GM12873 (cell line): ENCODE measurements around the gene NLRP12.

ENCODE experiments used
- TF ChIP-seq, protein P1 (sequence below): IDR thresholded peaks from 2 replicates; pipeline ENCODE4 v1.5.1; 2012; ENCODE audit warnings: low read depth, mild to moderate bottlenecking, moderate library complexity, low read length, control low read depth; ENCODE audit not compliant: insufficient read depth; ENCODE audit errors: missing control alignments

NLRP12 gene

DNA sequence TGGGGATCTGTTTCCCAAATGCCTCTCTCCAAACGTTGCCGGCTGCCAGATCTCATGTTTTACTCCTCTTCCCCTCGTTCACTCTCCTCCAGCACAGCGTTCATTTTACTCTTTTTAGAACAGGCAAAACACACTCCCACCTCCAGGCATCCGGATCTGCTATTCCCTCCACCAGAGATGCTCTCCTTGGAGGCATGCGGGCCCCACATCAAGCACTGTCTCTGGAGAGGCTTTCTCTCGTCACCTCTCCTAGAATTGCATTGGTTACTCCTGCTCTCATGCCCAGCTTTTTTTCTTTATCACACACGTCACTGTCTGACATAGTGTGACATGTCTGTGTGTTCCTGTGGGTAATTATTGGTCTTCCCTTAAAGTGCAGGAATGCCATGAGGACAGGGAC, 23.4 kb upstream of the NLRP12 start:
- TF ChIP-seq, protein P1, sequence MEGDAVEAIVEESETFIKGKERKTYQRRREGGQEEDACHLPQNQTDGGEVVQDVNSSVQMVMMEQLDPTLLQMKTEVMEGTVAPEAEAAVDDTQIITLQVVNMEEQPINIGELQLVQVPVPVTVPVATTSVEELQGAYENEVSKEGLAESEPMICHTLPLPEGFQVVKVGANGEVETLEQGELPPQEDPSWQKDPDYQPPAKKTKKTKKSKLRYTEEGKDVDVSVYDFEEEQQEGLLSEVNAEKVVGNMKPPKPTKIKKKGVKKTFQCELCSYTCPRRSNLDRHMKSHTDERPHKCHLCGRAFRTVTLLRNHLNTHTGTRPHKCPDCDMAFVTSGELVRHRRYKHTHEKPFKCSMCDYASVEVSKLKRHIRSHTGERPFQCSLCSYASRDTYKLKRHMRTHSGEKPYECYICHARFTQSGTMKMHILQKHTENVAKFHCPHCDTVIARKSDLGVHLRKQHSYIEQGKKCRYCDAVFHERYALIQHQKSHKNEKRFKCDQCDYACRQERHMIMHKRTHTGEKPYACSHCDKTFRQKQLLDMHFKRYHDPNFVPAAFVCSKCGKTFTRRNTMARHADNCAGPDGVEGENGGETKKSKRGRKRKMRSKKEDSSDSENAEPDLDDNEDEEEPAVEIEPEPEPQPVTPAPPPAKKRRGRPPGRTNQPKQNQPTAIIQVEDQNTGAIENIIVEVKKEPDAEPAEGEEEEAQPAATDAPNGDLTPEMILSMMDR = no peak

DNA sequence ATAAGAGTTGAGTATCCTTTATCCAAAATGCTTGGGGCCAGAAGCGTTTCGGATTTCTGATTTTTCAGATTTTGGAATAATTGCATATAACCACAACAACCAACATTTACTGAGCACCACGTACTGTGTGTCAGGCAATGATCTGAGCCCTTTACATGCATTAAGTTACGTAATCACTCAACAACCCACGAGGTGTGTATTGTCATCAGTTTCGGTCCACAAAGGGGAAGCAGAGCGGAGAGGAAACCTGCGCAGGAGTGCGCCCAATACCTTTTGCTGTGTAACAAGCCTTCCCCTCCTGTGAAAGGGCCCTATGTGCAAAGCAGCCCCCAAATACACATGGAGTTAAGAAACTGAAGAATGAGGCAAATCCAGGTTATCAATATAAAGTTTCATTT, 20.7 kb upstream of the NLRP12 start:
- TF ChIP-seq, protein P1 = no peak

DNA sequence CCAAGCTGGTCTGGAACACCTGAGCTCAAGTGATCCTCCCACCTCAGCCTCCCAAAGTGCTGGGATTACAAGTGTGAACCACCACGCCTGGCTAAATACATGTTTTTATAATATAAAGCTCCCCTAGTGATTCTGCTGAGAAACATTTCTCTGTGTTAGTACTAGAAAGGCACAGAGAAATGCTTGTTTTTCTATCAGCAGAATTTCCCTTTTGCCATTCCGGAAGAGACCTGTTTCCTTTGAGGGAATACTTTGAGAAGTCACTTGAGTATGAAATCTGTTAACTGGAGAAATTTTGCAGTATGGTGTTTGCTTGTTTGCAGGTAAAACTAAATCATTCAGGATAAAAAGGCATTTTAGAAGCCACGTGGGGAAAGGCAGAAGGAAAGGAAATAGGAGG, 4.4 kb upstream of the NLRP12 start:
- TF ChIP-seq, protein P1 = no peak

DNA sequence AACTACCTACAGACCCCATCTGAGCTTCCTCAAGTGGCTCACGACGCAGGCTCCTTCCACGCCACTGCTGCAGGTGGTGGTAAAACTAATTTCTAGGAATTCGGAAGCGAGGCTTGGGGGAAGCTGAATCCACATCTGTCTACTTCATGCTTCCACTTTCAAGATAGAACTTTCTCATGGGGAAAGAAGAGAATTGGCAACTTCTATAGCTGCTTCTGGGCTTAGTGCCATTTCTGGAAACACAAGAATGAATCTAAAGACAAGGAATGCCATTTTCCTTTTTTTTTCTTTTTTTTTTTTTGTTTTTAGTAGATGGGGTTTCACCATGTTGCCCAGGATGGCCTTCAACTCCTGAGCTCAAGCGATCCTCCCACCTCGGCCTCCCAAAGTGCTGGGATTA, 2.8 kb upstream of the NLRP12 start:
- TF ChIP-seq, protein P1 = no peak

DNA sequence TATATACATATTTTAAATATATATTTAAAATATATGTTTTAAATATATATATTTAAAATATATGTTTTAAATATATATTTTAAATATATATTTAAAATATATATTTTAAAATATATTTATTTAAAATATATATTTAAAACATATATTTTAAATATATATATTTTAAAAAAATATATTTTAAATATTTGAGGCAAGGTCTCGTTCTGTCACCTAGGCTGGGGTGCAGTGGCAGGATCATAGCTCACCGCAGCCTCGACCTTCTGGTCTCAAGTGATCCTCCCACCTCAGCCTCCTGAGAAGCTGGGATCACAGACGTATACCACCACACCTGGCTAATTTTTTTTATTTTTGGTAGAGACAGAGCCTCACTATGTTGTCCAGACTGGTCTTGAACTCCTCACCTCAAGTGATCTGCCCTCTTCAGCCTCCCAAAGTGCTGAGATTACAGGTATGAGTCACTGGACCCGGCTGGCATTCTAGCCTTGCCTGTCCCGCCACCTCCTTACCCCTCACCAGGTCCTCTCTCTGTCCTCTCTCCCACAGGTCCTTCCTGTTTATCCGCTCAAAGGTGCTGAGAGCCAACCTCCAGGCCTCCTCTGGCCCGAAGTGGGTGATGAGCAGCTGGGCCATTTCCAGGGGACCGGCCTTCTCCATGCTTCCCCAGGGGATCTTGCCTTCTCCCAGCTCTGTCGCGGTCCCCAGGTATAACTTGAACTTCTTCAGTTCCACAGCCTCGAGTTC, 564 bp downstream of the NLRP12 start:
- TF ChIP-seq, protein P1 = no peak

DNA sequence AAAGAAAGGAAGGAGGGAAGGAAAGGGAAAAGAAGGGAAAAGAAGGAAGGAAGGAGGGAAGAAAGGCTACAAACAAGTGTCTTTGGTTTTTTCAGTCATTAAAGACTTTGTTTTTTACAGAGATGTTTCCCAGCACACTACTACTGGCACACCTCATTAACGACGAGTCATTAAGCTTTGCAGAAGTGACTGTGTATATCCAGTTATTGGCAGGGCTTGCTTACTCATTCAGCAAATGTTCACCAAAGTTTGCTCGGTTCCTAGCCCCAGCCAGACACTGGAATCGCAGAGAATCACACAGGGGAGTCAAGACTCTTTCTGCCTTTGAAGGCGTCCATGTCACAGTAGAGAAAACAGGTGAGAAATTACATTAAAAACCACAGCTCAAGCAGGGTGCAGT, 4.3 kb downstream of the NLRP12 start:
- TF ChIP-seq, protein P1 = no peak

DNA sequence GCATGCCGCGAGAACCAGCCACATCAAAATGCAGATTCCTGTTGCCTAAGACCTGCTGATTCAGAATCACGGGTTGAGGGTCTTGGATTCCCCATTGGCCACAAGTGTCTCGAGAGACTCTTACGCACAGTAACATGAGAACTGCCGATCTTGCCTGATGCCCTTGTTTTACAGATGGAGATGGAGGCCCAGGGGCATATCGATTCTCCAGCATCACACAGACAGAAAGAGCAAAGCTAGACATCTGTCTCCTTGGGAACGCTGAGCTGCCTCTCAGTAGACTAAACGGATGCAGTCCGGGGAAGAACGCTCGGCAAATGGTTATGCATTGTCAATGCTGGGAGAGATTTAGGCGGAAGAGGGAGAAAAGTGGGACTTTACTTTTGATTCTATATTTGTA, 5.4 kb downstream of the NLRP12 start:
- TF ChIP-seq, protein P1 = no peak
